Activated CD4-positive, CD25-positive, alpha-beta regulatory T cell treated with anti-CD3 and anti-CD28 coated beads, Interleukin-2, amount 50 U/mL, for 16 hours (primary cell): Measurements from ENCODE around the gene CASTOR1.

Source experiments
- DNase-seq: peaks from one replicate; pipeline ENCODE4 v3.0.0-alpha.2; 2020; ENCODE audit warnings: low read depth, low spot score

CASTOR1 gene

GRCh38 chr22:30297991-30298701, 8.8 kb upstream of the CASTOR1 start:
- no peak for DNase-seq

- DNase-seq = no peak
Measured at GRCh38 chr22:30297276-30297990, 8.1 kb upstream of the CASTOR1 start.

DNA sequence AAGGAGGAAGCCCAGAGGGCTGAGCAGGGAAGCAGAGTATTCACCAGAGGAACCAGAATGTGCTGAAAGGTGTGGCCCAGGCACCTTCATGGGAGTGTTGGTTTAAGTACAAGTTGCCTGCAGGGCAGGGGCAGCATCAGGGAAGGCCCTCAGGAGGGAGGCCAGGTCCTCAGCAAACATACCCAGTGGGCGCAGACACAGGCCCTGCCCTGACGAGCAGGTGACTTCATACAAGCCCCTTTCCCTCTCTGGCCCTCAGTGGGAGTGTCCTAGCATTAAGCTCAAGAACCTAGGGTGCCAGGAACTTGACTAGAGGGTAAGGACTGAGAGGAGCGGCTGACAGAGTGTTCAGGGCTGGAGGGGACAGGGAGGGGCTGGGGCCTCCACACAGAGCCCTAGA, 7.5 kb upstream of the CASTOR1 start:
- DNase-seq = no peak

DNA sequence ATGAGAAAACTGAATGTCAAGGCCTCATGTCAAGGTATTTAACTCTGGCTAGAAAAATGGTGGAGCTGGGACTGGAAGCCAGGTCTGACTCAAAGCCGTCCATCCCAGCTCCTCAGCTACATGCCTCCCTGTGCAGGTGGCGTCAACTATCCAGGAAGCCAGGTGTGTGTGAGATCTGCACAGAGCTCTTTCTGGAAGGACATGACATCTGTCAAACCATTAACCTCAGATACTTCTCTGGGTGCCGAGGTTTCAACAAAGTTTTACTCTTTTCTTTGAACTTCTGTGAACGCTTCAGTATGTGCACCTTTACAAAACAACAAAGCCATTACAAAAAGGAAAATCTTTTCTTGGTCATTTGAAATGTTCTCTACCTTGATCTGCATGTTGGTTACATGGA, 7.0 kb upstream of the CASTOR1 start:
- DNase-seq = no peak

- no peak for DNase-seq
Measured at GRCh38 chr22:30295576-30295975, 6.3 kb upstream of the CASTOR1 start.

DNA sequence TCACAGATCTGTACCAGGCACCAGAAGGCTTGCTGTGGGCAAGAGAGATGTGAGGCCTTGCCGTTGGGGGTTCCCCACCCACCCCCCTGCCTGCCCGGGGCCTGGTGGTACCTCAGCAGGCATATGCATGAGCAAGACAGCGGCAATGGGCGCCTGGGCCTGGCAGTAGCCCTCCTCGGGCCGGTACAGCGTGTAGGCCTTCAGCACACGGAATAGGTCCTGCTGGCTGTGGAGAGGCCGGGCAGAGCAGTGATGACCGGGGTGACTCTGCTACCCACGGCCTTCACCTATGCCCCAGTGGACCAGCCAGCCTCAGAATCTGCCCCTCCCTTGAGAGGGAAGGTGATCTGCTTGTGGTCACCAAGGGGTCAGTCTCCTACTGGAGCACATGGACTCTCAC, 5.5 kb upstream of the CASTOR1 start:
- DNase-seq = no peak

DNA sequence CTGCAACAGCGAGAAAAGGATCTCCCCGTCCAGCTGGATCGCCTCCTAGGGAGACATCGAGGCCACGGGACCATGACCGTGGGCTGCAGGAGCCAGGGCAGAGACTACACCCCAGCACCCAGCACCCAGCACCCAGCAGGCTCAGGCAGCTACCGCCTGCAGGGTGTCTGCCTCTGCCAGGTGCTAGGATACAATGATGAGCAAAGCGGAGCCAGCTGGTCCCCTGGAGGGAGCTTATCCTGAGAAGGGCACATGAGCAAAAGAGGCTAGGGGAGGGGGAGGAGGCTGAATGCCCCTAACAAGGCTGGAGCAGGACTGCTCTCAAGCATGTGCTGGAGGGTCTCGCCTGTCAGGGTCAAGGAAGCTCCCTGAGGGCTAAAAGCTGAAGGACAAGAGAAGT, 4.8 kb upstream of the CASTOR1 start:
- no peak for DNase-seq

- no peak for DNase-seq
Measured at GRCh38 chr22:30293026-30293425, 3.7 kb upstream of the CASTOR1 start.

DNA sequence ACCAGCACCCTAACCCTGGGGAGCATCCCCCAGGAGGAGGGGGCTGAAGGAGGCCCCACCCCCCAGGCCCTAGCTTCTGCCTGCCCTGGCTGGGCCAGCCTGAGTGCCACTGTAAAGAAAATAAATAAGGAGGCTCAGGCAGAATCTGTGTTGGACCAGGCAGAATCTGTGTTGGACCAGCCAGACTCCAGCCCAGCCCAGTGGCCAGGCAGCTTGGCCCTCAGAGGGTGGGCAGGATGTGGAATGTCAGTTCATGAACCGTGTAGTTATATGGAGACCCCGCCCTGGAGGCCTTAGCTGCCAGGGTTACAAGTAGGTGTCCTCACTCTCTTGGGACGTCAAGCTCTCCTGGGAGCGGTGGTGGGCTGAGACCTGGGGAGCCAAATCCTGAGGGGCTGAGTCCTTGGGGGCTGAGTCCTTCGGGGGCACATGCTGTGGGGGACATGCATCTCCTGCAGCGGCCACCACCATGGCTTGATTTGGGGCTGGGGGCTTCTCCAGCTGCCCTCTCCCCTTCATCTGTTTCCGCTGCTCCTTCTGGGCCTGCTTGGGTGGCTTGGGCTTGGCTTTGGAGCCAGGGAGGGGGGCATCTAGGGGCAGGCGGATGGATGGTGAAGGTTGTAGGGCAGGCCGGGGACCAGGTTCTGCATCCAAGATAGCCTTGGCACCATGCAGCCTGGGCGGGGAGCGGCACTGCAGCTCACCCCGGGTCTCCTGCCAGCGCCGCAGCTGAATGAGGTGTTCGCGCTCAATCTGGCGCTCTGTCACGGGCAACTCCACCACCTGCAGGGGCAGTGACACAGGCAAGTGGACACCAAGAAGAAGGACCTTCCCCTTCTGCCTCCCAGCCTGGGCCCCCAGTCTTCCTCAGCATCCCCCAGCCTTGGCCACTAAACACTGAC, 3.0 kb upstream of the CASTOR1 start:
- DNase-seq = no peak

- no peak for DNase-seq
Measured at GRCh38 chr22:30291058-30291892, 2.0 kb upstream of the CASTOR1 start.

DNA sequence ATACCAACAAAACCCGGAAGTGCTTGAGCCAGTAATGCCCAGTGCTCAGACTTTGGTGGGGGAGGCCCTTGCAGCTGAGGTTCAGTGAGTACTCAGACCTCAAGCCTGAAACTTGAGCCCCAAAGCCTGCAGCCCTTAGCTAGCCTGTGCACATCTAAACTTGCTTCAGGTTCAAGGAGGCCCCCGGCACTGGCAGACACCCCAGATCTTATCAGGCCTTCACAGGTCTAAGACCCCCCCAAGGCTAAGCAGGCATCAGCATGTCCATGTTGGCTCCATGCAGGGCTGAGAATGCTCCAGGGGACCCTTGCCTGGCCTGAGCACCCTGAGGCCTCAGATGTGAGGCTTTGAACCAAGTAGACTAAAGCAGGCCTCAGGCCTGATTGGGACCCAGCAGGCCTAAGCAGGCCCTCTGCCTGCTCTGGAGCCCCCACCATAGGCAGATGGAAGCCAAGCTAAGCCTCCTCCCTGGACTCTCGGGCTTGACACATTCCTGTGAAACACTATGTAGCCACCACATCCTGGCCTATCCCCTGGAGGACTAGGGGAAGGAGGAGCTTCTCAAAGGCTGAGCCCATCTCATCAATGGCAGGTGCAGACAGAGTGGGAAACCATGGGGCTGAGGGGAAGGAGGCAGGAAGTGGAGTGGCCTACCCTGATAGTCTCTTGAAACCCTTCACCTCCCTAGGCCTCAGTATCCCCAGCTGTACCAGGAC, 1.2 kb upstream of the CASTOR1 start:
- no peak for DNase-seq

DNA sequence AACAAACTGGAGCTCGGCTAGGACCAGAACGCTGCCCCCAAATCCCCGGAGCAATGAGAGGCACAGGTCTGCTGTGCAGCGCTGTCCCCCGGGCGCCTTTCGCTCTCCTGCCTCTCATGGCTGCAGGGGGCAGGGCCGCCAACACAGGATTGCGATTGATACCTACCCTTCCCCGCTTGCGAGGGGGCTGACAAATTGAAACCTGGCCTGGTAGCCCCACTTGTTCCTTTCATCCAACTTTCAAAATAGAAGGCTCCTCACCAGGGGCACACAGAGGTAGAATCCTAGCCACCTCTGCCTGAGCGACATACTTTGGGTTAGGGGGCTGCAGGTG, 642 bp upstream of the CASTOR1 start:
- no peak for DNase-seq

DNA sequence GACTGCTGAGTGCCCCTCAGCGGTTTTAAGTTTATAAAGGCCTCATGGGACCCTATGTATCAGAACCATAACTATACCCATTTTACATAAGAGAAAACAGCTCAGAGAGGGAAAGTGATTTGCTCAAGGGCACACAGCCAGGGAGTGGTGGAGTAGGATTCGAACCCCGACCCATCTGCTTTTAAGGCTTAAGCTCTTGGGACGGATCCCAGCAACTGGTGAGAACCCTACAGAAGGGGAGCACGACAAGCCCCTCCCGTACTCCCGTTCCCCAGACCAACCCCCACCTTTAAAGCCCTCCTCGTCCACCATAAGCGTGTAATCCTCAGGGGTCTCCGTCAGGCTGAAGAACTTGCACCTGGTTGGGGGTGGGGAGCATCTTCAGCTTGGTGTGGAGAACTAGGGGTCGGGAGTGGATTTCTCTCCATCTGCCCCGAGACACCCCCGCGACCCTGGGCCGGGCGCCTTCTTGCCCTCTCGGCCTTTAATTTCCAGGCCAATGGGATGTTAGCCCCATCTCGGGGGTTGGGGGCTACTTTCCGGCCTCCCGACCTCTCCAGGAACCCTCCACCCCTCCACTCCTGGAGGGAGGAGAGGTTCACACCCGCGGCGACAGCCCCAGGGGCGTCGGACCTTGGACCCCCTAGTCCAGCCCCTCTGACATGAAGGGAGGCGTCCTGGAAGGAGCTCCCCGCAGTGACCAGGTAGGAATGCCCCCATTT, 725 bp downstream of the CASTOR1 start:
- DNase-seq = no peak

DNA sequence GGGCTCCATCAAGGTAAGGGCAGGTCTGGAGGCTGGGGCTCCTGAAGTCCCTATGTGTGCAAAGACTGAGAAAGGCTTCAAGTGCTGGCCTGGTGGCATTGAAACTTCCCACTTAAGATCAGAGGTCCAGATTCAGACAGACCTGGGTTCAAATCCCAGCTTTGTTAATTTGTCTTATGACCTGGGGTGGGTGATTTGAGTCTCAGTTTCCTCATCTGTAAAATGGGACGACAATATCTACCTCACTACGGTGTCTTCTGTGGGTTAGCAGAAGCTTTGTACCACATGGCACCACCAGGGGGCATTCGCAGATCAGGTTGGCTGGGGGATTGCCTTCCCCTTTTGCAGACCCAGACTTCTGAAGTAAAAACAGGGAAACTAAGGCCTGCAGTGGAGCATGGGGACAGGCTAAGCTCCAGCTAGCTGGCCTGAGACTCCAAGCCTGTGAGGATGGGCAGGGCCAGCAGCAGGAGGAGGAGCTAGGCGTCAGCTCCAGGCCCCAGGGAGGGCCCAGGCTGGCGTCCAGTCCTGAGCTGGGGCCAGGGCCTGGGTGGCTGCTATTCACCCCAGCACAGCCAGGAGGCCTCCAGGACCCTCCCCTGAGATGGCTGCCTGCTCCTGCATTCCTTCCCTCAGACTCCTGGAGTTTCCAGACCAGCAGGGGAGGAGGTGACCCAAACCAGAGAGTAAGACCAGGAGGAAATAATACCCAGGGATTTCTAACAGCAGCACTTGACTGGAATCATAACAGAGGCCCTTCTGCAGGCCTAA, 1.5 kb downstream of the CASTOR1 start:
- DNase-seq = peak; percentile 78

DNA sequence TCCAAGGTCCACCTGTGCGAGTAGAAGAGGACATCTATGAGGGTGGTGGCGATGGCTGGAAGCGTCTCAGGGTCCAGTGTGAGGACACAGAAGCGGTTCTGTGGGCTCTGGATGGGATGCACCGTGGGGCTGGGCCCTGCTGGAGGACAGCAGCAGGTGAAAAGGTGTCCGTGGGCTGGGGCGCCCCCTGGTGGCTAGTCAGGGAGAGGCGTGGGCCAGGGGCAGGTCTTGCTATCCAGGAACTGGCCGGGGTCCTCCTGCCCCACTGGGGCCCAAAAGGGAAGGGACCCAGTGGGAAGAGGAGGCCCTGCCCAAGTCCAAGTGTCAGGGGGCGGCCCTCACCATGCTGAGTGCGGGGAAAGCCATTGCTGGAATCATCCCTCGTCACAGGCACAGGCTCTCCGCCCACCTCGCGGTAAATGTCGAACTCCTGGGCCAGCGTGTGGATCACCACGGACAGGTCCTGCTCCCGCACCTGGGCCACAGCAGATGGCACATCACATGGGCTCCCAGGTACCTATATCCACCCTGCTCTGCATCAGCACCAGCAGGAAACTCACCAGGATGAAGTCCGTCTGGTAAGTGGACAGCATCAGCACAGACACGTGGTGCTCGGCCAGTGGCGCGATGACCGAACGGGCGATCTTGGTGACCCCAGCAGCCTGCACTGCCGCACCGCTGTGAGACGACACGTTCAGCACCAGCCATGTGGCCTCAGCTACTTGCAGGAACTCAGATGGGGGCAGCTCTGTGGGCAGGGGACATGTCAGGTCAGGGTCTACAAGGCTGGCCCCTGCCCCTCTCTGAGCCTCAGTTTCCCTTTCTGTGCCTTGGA, 2.3 kb downstream of the CASTOR1 start:
- DNase-seq = peak; percentile 76

- no peak for DNase-seq
Measured at GRCh38 chr22:30286331-30286730, 3.0 kb downstream of the CASTOR1 start.

- no peak for DNase-seq
Measured at GRCh38 chr22:30285846-30286200, 3.5 kb downstream of the CASTOR1 start.

DNA sequence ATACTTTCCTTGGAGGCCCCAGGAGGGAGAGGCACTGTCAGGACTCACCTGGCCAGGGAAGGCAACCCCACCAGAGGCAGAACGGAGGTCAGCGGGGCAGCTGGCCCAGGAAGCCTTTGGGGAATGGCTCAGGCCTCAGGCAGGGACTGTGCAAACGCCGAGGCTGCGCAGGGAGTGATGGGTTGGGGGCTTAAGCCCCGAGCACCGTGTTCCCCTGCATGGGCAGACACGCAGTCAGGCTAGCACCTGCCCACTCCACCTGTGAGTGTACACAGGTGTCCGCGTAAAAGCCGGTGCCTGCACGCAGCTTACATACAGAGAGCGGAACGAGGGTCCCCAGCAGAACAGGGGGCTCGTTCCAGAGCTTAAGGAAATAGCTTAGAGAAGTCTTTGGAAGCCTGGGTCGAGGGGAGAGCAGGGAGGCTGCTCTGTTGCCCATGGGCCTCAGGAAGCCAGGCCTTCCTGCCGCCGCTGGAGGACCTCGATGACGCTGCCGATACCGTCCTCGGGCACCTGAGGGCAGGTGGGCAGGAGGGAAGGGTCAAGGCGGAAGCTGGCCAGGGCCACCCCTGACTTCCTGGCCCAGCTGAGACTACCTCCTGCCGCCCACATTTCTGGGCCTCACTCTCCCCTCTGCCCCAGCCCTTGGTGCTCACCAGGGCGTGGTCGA, 4.0 kb downstream of the CASTOR1 start:
- no peak for DNase-seq
